ENCODE results near the gene ASTN2. TPM values are rescaled to one million over a fixed set of nuclear protein-coding genes. Genes with fewer than 3 reads are reported as not detected.

ASTN2 gene
- total and polyA plus RNA-seq, 9 of the 15 experiments (the other 6 are each of a cell fraction or from before 2014, with no cell fraction given), result 0.56 to 3.5 (median 1.9) TPM

DNA sequence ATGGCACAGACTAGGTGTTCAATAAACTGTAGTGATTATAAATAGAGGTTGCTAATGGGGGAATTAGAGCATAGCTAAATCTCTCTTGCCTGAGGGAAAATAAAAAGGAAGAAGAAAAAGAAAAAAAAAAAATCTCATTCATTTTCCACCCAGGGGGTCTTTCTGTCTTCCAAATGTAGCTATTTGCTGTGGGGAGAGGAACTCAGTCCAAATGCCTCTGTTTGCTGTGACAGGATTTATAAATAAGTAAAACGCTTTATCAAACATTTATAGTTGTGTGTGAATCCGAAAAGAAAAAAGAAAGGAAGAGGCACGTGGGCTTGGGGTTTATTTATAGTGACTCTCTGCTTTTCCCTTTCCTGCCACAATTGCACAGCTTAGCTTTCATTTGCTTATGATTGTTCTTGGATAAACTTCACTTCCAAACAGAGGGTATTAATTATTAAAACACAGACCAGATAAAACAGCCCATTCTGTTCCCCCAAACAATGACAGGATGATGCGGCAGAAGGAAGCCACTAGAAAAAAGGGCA, 245.7 kb downstream of the ASTN2 start:
- CTCF ChIA-PET (ENCODE audit: low intra/inter-chr PET ratio), result no interaction called here

More for the DNA sequence above, 245.7 kb downstream of the ASTN2 start:
- 0% methylated on average over 4 of the region's 4 CpGs for WGBS (ENCODE audit: insufficient coverage, low coverage, missing lambda C conversion rate)
- no peak for FAIRE-seq
- intact Hi-C loops (cut with micrococcal nuclease) (no loop called here), in situ Hi-C loops (cut with MboI) (no loop called here)
- TF ChIP-seq, protein P1, sequence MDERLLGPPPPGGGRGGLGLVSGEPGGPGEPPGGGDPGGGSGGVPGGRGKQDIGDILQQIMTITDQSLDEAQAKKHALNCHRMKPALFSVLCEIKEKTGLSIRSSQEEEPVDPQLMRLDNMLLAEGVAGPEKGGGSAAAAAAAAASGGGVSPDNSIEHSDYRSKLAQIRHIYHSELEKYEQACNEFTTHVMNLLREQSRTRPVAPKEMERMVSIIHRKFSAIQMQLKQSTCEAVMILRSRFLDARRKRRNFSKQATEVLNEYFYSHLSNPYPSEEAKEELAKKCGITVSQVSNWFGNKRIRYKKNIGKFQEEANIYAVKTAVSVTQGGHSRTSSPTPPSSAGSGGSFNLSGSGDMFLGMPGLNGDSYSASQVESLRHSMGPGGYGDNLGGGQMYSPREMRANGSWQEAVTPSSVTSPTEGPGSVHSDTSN (CRISPR knock-in tag; IDR thresholded peaks at IDR 0.05; ENCODE audit: low read depth), result no peak
- TF ChIP-seq, protein P1 (tag; conservative IDR thresholded peaks at IDR 0.05; ENCODE audit: low read depth), result no peak
- no TSS peak for BruUV-seq (replicated peaks)
- no peaks in the 10 kb centered on the region for H3K27me3 ChIP-seq (ENCODE audit: control insufficient read depth in 2 of 2, insufficient read depth in 2 of 2, low read length in 2 of 2)
- H3K79me2 ChIP-seq (ENCODE audit: control insufficient read depth, insufficient read depth, low read length), result no peaks in the 10 kb centered on the region
- no peak overlapping the region for H3K4me2 ChIP-seq (ENCODE audit: insufficient read depth, low read length)
- H2AFZ ChIP-seq (ENCODE audit: low read depth, low read length), result no peak overlapping the region
- no peak overlapping the region for H3K4me3 ChIP-seq
- no peak overlapping the region for H3K27ac ChIP-seq (ENCODE audit: extremely low read depth, low read depth, low read length)
- H3K9me1 ChIP-seq (ENCODE audit: control insufficient read depth, insufficient read depth, low read length), result no peaks in the 10 kb centered on the region
- no peaks in the 10 kb centered on the region for H4K20me1 ChIP-seq (replicated peaks; ENCODE audit: control insufficient read depth, insufficient read depth, low read length)
- no peaks in the 10 kb centered on the region for H3K4me1 ChIP-seq (replicated peaks in 1 of 2; ENCODE audit: control insufficient read depth in 2 of 2, insufficient read depth in 2 of 2, low read length in 2 of 2)
- H3K9me3 ChIP-seq (replicated peaks; ENCODE audit: control insufficient read depth, insufficient read depth, low read depth, low read length), result no peaks in the 10 kb centered on the region; the same call in 1 of the 2 replicates
- POLR2A ChIA-PET, result no interaction called here
- DNase-seq (ENCODE audit: extremely low read depth in 1 of 4, low spot score in 3 of 4), result no peak
- no peak for ATAC-seq
- no peak overlapping the region for H3K9ac ChIP-seq (ENCODE audit: insufficient read depth in 1 of 2, low read depth in 2 of 2, low read length in 2 of 2)
- H3K36me3 ChIP-seq (ENCODE audit: control insufficient read depth, insufficient read depth, low read length), result no peaks in the 10 kb centered on the region

Data from K562 (cell line).